SK-N-SH (cell line): Measurements from ENCODE around the gene RND3. TPM values are rescaled to one million over a fixed set of nuclear protein-coding genes. Genes with fewer than 3 reads are reported as not detected.

Experiments
- CTCF ChIA-PET: fragments of 300-600, 350-600 bp; formaldehyde crosslinking; extraction: SDS; loops from one replicate; lab custom pipeline; 2021; lab: Yijun Ruan, JAX
- POLR2A ChIA-PET: fragments of 350-600 bp; sonication (Branson Sonifier 250); formaldehyde crosslinking; extraction: SDS; loops from one replicate; lab custom pipeline; 2020; ENCODE audit warnings: antibody characterized with exemption, inconsistent platforms; lab: Yijun Ruan, JAX
- DNase-seq: peaks from one replicate; pipeline ENCODE4 v3.0.0; 2012
- H2AFZ ChIP-seq: fragments of 200-600 bp; sonication (generic); 2 replicates; pipeline ENCODE4 v1.8.1; 2016; ENCODE audit warnings: antibody characterized with exemption, mild to moderate bottlenecking, low read depth
- H3F3A ChIP-seq: fragments of 200-600 bp; sonication (generic); replicated peaks from 2 replicates; pipeline ENCODE3; 2016; ENCODE audit warnings: antibody characterized with exemption, mild to moderate bottlenecking; ENCODE audit not compliant: insufficient read depth
- H3K27ac ChIP-seq, 2 experiments: fragments of 200-500 bp in 1 of 2; fragments of 200-600 bp in 1 of 2; sonication (Bioruptor generic) in 1 of 2; sonication (generic), shearing (Covaris generic) in 1 of 2; 2 replicates each; pipeline versions ENCODE4 v1.5.1 to v1.6.1; 2014 to 2016; ENCODE audit warnings: low read depth in 2 of 2, inconsistent platforms in 1 of 2, low read length in 1 of 2, mild to moderate bottlenecking in 1 of 2, mixed read lengths in 1 of 2
- H3K27me3 ChIP-seq: fragments of 200-600 bp; sonication (generic), shearing (Covaris generic); 2 replicates; pipeline ENCODE4 v1.6.1; 2016; ENCODE audit warnings: mixed run types; ENCODE audit not compliant: insufficient read depth
- H3K36me3 ChIP-seq, 2 experiments: fragments of 200-500 bp in 1 of 2; fragments of 200-600 bp in 1 of 2; sonication (Bioruptor generic) in 1 of 2; sonication (generic) in 1 of 2; replicated peaks in 1 of 2; 2 replicates each; pipeline versions ENCODE3 to v1.5.1; 2014 to 2016; ENCODE audit warnings: low read length in 1 of 2, mild to moderate bottlenecking in 1 of 2; ENCODE audit not compliant: insufficient read depth in 2 of 2, control insufficient read depth in 1 of 2
- H3K4me1 ChIP-seq, 2 experiments: fragments of 200-500 bp in 1 of 2; fragments of 200-600 bp in 1 of 2; sonication (Bioruptor generic) in 1 of 2; sonication (generic), shearing (Covaris generic) in 1 of 2; 2 replicates each; pipeline versions ENCODE4 v1.5.1 to v1.6.1; 2014 to 2016; ENCODE audit warnings: low read depth in 1 of 2, low read length in 1 of 2, mixed run types in 1 of 2; ENCODE audit not compliant: insufficient read depth in 2 of 2, control insufficient read depth in 1 of 2
- H3K4me2 ChIP-seq: fragments of 200-600 bp; sonication (generic), shearing (Covaris generic); 2 replicates; pipeline ENCODE4 v1.6.1; 2017; ENCODE audit warnings: mixed run types
- H3K4me3 ChIP-seq, 2 experiments: fragments of 200-500 bp in 1 of 2; fragments of 200-600 bp in 1 of 2; sonication (Bioruptor generic) in 1 of 2; sonication (generic), shearing (Covaris generic) in 1 of 2; 2 replicates each; pipeline versions ENCODE4 v1.5.1 to v1.8.1; 2014 to 2016; ENCODE audit warnings: low read depth in 2 of 2, inconsistent platforms in 1 of 2, low read length in 1 of 2, mild to moderate bottlenecking in 1 of 2, mixed read lengths in 1 of 2, moderate library complexity in 1 of 2
- H3K79me2 ChIP-seq: fragments of 200-600 bp; sonication (generic); 2 replicates; pipeline ENCODE4 v1.8.1; 2017; ENCODE audit warnings: mild to moderate bottlenecking; ENCODE audit not compliant: insufficient read depth
- H3K9ac ChIP-seq: fragments of 200-600 bp; sonication (generic); 2 replicates; pipeline ENCODE4 v1.6.1; 2017; ENCODE audit warnings: mixed run types
- H3K9me2 ChIP-seq: fragments of 200-600 bp; sonication (generic); 2 replicates; pipeline ENCODE4 v1.6.1; 2017; ENCODE audit warnings: mixed run types
- H3K9me3 ChIP-seq: fragments of 200-600 bp; sonication (generic); 2 replicates; pipeline ENCODE4 v1.6.1; 2017; ENCODE audit warnings: mixed run types, mild to moderate bottlenecking, moderate library complexity
- H4K20me1 ChIP-seq: fragments of 200-600 bp; sonication (generic); 2 replicates; pipeline ENCODE4 v1.6.1; 2017; ENCODE audit warnings: mild to moderate bottlenecking, mixed run types; ENCODE audit not compliant: insufficient read depth
- CHD2 ChIP-seq: fragments of 150-350 bp; IDR thresholded peaks from 2 replicates; pipeline ENCODE4 v1.6.1; 2018; ENCODE audit warnings: low read length; ENCODE audit not compliant: partially characterized antibody
- EP300 ChIP-seq, 2 experiments: IDR thresholded peaks; 2 replicates each; pipeline versions ENCODE4 v1.4.0 to v1.6.1; 2012; ENCODE audit warnings: borderline replicate concordance in 1 of 2, low read depth in 1 of 2, low read length in 1 of 2
- FOXJ3 ChIP-seq: sonication (generic); formaldehyde crosslinking; IDR thresholded peaks from 2 replicates; pipeline ENCODE4 v1.5.1; 2020; ENCODE audit warnings: mild to moderate bottlenecking, missing genetic modification reagents
- FOXM1 ChIP-seq: IDR thresholded peaks from 2 replicates; pipeline ENCODE4 v1.4.0; 2012; ENCODE audit warnings: low read depth, mild to moderate bottlenecking
- GABPA ChIP-seq: IDR thresholded peaks from 2 replicates; pipeline ENCODE4 v1.4.0; 2012; ENCODE audit warnings: low read depth, mild to moderate bottlenecking
- MXI1 ChIP-seq: IDR thresholded peaks from 2 replicates; pipeline ENCODE4 v1.6.1; 2012; ENCODE audit warnings: mild to moderate bottlenecking, low read depth, low read length, improper control_type of control experiment
- NFIC ChIP-seq: IDR thresholded peaks from 2 replicates; pipeline ENCODE4 v1.4.0; 2012; ENCODE audit warnings: borderline replicate concordance
- NRF1 ChIP-seq: IDR thresholded peaks from 2 replicates; pipeline ENCODE4 v1.6.1; 2012; ENCODE audit warnings: low read depth, mild to moderate bottlenecking, low read length
- RAD21 ChIP-seq: IDR thresholded peaks from 2 replicates; pipeline ENCODE4 v1.6.1; 2012; ENCODE audit warnings: mild to moderate bottlenecking, low read length
- RCOR1 ChIP-seq: fragments of 150-350 bp; IDR thresholded peaks from 2 replicates; pipeline ENCODE4 v1.6.1; 2017; ENCODE audit warnings: antibody characterized with exemption, low read length
- RFX5 ChIP-seq: IDR thresholded peaks from 2 replicates; pipeline ENCODE4 v1.6.1; 2012; ENCODE audit warnings: mild to moderate bottlenecking, improper control_type of control experiment, low read length
- RXRA ChIP-seq: IDR thresholded peaks from 2 replicates; pipeline ENCODE4 v1.4.0; 2012; ENCODE audit warnings: low read depth, mild to moderate bottlenecking, borderline replicate concordance
- SMC3 ChIP-seq: IDR thresholded peaks from 2 replicates; pipeline ENCODE4 v1.6.1; 2012; ENCODE audit warnings: low read depth, low read length, improper control_type of control experiment
- TAF1 ChIP-seq: IDR thresholded peaks from 2 replicates; pipeline ENCODE4 v1.6.1; 2012; ENCODE audit warnings: low read depth, mild to moderate bottlenecking, low read length, moderate library complexity, borderline replicate concordance
- TCF12 ChIP-seq: IDR thresholded peaks from 2 replicates; pipeline ENCODE4 v1.4.0; 2012
- TEAD4 ChIP-seq: IDR thresholded peaks from 2 replicates; pipeline ENCODE4 v1.4.0; 2012; ENCODE audit warnings: mild to moderate bottlenecking, borderline replicate concordance; ENCODE audit not compliant: insufficient read depth
- YY1 ChIP-seq: IDR thresholded peaks from 2 replicates; pipeline ENCODE4 v1.4.0; 2012; ENCODE audit warnings: low read depth, mild to moderate bottlenecking
- WGBS: methylation state at CpG from one replicate; pipeline ENCODE4 v1.1.6; 2017; ENCODE audit warnings: low lambda C conversion rate; 5-methylcytosine and 5-hydroxymethylcytosine counted together
- polyA plus RNA-seq, 3 experiments: library from polyadenylated mRNA; depleted of rRNA; stranded (reverse); fragments of >200 nt; gene quantifications; 2 replicates each; pipeline ENCODE4 v1.2.3, GENCODE V29; 2012
- TF ChIP-seq, protein P1 (sequence below): IDR thresholded peaks from 2 replicates; pipeline ENCODE4 v1.6.1; 2012; ENCODE audit warnings: mild to moderate bottlenecking, low read depth, low read length, moderate library complexity
- TF ChIP-seq, protein P2 (sequence below): fragments of 150-350 bp; IDR thresholded peaks from 2 replicates; pipeline ENCODE4 v1.6.1; 2016; ENCODE audit warnings: mild to moderate bottlenecking, low read depth, low read length
- TF ChIP-seq, protein P3 (sequence below): IDR thresholded peaks from 2 replicates; pipeline ENCODE4 v1.4.0; 2012; ENCODE audit warnings: low read depth, borderline replicate concordance
- TF ChIP-seq, protein P4 (sequence below): fragments of 200-600 bp; sonication (generic); IDR thresholded peaks from 2 replicates; pipeline ENCODE4 v1.6.1; 2017; ENCODE audit warnings: antibody characterized with exemption, mild to moderate bottlenecking, moderate library complexity
- TF ChIP-seq, protein P5 (sequence below): IDR thresholded peaks from 2 replicates; pipeline ENCODE4; 2012
- TF ChIP-seq, protein P6 (sequence below): fragments of 150-350 bp; IDR thresholded peaks from 2 replicates; pipeline ENCODE4 v1.6.1; 2017; ENCODE audit warnings: antibody characterized with exemption, low read length, low read depth, borderline replicate concordance

Gene RND3
- polyA plus RNA-seq, 1 of the 3 experiments (the other 2 are of a cell fraction), result 49.7 TPM

DNA sequence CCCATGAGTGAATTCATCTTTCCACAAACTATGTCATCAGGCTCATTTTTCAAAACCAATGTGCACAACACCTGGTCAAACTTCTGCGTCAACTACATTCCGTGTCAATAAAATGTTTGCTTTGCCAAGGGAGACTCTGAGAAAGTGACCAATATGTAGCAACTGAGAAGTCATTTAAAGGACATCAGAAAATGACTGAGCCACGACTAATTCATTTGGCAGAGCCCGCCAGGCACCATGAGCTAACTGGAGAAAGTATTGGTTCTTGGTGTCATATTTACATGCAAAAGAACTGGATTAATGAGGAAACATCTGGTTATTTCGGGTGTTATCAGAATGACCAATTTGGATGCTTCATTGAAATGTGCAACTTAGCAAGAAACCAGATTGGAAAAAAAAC, 7.2 kb downstream of the RND3 start:
- H3K9me2 ChIP-seq, result no peaks in the 10 kb centered on the region
- no peak overlapping the region; a peak in 1 of 4 replicates for H3K4me3 ChIP-seq
- H3K9me3 ChIP-seq, result no peaks in the 10 kb centered on the region
- peaks cover 53% of the 10 kb centered on the region for H3F3A ChIP-seq
- WGBS, result 71% methylated on average over 5 of the region's 5 CpGs
- peaks cover 62 to 79% of the 10 kb centered on the region in 2 experiments for H3K36me3 ChIP-seq
- H3K79me2 ChIP-seq, result peaks cover 100% of the 10 kb centered on the region
- H2AFZ ChIP-seq, result no peak overlapping the region
- peak overlapping the region; percentile 48; the same call in 1 of the 2 replicates for H3K4me2 ChIP-seq
- no peaks in the 10 kb centered on the region for H3K27me3 ChIP-seq
- peak overlapping the region; percentile 68 to 75 for H3K27ac ChIP-seq
- POLR2A ChIA-PET, result no interaction called here
- H4K20me1 ChIP-seq, result peaks cover 96% of the 10 kb centered on the region
- peaks cover 48 to 62% of the 10 kb centered on the region in 2 experiments for H3K4me1 ChIP-seq
- H3K9ac ChIP-seq, result peak overlapping the region; percentile 36
- DNase-seq, result no peak
- CTCF ChIA-PET, result interaction anchor here (0.6 to 3.0 kb wide), 2 partner anchors 681 to 929 kb away, joined by 5 to 8 read pairs; partner anchors contain the start of gene RIF1
- TF ChIP-seq, protein P1, sequence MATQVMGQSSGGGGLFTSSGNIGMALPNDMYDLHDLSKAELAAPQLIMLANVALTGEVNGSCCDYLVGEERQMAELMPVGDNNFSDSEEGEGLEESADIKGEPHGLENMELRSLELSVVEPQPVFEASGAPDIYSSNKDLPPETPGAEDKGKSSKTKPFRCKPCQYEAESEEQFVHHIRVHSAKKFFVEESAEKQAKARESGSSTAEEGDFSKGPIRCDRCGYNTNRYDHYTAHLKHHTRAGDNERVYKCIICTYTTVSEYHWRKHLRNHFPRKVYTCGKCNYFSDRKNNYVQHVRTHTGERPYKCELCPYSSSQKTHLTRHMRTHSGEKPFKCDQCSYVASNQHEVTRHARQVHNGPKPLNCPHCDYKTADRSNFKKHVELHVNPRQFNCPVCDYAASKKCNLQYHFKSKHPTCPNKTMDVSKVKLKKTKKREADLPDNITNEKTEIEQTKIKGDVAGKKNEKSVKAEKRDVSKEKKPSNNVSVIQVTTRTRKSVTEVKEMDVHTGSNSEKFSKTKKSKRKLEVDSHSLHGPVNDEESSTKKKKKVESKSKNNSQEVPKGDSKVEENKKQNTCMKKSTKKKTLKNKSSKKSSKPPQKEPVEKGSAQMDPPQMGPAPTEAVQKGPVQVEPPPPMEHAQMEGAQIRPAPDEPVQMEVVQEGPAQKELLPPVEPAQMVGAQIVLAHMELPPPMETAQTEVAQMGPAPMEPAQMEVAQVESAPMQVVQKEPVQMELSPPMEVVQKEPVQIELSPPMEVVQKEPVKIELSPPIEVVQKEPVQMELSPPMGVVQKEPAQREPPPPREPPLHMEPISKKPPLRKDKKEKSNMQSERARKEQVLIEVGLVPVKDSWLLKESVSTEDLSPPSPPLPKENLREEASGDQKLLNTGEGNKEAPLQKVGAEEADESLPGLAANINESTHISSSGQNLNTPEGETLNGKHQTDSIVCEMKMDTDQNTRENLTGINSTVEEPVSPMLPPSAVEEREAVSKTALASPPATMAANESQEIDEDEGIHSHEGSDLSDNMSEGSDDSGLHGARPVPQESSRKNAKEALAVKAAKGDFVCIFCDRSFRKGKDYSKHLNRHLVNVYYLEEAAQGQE, result no peak
- TF ChIP-seq FOXJ3 (no peak), RXRA (0 out of 2 replicates have a peak, but pooled peaks have one; percentile 30), RAD21 (no peak), NRF1 (no peak), TCF12 (peak; percentile 52), TAF1 (no peak), NFIC (peak; percentile 26; the same call in 1 of the 2 replicates), FOXM1 (no peak), CHD2 (no peak), MXI1 (no peak), YY1 (no peak), SMC3 (no peak), GABPA (no peak), RCOR1 (no peak), EP300 (IDR thresholded peaks at IDR 0.05; ENCODE audit: borderline replicate concordance in 1 of 2, low read depth in 1 of 2, low read length in 1 of 2) (no peak), RFX5 (no peak), TEAD4 (no peak)
- TF ChIP-seq, protein P2, sequence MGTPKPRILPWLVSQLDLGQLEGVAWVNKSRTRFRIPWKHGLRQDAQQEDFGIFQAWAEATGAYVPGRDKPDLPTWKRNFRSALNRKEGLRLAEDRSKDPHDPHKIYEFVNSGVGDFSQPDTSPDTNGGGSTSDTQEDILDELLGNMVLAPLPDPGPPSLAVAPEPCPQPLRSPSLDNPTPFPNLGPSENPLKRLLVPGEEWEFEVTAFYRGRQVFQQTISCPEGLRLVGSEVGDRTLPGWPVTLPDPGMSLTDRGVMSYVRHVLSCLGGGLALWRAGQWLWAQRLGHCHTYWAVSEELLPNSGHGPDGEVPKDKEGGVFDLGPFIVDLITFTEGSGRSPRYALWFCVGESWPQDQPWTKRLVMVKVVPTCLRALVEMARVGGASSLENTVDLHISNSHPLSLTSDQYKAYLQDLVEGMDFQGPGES, result no peak
- TF ChIP-seq, protein P3, sequence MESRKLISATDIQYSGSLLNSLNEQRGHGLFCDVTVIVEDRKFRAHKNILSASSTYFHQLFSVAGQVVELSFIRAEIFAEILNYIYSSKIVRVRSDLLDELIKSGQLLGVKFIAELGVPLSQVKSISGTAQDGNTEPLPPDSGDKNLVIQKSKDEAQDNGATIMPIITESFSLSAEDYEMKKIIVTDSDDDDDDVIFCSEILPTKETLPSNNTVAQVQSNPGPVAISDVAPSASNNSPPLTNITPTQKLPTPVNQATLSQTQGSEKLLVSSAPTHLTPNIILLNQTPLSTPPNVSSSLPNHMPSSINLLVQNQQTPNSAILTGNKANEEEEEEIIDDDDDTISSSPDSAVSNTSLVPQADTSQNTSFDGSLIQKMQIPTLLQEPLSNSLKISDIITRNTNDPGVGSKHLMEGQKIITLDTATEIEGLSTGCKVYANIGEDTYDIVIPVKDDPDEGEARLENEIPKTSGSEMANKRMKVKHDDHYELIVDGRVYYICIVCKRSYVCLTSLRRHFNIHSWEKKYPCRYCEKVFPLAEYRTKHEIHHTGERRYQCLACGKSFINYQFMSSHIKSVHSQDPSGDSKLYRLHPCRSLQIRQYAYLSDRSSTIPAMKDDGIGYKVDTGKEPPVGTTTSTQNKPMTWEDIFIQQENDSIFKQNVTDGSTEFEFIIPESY, result no peak
- TF ChIP-seq, protein P4, sequence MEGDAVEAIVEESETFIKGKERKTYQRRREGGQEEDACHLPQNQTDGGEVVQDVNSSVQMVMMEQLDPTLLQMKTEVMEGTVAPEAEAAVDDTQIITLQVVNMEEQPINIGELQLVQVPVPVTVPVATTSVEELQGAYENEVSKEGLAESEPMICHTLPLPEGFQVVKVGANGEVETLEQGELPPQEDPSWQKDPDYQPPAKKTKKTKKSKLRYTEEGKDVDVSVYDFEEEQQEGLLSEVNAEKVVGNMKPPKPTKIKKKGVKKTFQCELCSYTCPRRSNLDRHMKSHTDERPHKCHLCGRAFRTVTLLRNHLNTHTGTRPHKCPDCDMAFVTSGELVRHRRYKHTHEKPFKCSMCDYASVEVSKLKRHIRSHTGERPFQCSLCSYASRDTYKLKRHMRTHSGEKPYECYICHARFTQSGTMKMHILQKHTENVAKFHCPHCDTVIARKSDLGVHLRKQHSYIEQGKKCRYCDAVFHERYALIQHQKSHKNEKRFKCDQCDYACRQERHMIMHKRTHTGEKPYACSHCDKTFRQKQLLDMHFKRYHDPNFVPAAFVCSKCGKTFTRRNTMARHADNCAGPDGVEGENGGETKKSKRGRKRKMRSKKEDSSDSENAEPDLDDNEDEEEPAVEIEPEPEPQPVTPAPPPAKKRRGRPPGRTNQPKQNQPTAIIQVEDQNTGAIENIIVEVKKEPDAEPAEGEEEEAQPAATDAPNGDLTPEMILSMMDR, result no peak
- TF ChIP-seq, protein P5, sequence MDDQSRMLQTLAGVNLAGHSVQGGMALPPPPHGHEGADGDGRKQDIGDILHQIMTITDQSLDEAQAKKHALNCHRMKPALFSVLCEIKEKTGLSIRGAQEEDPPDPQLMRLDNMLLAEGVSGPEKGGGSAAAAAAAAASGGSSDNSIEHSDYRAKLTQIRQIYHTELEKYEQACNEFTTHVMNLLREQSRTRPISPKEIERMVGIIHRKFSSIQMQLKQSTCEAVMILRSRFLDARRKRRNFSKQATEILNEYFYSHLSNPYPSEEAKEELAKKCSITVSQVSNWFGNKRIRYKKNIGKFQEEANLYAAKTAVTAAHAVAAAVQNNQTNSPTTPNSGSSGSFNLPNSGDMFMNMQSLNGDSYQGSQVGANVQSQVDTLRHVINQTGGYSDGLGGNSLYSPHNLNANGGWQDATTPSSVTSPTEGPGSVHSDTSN, result peak; percentile 19; the same call in 1 of the 2 replicates
- TF ChIP-seq, protein P6, sequence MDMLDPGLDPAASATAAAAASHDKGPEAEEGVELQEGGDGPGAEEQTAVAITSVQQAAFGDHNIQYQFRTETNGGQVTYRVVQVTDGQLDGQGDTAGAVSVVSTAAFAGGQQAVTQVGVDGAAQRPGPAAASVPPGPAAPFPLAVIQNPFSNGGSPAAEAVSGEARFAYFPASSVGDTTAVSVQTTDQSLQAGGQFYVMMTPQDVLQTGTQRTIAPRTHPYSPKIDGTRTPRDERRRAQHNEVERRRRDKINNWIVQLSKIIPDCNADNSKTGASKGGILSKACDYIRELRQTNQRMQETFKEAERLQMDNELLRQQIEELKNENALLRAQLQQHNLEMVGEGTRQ, result no peak
